ENCODE measurements around the gene KMT5B.

Gene KMT5B

DNA sequence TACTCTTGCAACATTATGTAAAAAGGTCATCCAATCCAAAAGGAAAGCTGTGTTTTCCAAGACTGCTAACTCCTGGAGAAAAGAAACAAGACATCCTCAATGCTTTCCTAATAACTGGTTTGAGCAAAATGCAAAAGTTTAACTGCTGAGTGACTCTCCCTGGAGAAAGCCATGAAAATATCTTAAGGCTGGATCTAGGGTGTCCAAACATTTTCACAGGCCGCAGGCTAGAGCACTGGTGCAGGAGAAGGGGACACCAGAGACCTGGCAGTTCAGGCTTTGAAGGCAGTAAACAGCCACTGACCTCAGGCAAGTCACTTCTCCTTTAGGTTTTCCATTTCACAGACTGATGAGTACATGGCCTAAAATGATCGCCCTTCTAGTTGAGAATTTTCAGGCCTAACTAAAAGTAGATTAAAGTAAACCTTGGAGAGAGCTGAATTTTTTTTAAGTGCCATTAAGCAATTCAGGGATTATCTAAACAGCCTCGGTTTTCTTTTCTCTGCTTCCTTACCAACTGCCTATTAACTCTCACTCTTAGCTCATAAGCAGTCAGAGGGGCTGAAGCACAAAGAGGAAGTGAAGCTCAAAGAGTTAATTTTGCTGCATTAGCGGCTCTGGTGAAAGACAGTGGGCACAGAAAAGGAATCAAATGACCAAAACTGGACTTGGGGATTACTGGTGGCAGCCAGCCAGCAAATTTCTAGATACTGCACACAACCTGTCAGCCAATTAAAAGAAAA lies 94.2 kb downstream of the KMT5B start:
- in situ Hi-C loops (cut with HindIII; ENCODE audit: low sequenced_read_pairs) = no loop called here
- TF ChIP-seq, protein P1, sequence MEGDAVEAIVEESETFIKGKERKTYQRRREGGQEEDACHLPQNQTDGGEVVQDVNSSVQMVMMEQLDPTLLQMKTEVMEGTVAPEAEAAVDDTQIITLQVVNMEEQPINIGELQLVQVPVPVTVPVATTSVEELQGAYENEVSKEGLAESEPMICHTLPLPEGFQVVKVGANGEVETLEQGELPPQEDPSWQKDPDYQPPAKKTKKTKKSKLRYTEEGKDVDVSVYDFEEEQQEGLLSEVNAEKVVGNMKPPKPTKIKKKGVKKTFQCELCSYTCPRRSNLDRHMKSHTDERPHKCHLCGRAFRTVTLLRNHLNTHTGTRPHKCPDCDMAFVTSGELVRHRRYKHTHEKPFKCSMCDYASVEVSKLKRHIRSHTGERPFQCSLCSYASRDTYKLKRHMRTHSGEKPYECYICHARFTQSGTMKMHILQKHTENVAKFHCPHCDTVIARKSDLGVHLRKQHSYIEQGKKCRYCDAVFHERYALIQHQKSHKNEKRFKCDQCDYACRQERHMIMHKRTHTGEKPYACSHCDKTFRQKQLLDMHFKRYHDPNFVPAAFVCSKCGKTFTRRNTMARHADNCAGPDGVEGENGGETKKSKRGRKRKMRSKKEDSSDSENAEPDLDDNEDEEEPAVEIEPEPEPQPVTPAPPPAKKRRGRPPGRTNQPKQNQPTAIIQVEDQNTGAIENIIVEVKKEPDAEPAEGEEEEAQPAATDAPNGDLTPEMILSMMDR (IDR thresholded peaks at IDR 0.05; ENCODE audit: low read depth, low read length) = no peak
- H3K4me3 ChIP-seq (ENCODE audit: low read depth, low read length) = no peak overlapping the region
- DNase-seq (ENCODE audit: low read depth, low spot score) = no peak

DNA sequence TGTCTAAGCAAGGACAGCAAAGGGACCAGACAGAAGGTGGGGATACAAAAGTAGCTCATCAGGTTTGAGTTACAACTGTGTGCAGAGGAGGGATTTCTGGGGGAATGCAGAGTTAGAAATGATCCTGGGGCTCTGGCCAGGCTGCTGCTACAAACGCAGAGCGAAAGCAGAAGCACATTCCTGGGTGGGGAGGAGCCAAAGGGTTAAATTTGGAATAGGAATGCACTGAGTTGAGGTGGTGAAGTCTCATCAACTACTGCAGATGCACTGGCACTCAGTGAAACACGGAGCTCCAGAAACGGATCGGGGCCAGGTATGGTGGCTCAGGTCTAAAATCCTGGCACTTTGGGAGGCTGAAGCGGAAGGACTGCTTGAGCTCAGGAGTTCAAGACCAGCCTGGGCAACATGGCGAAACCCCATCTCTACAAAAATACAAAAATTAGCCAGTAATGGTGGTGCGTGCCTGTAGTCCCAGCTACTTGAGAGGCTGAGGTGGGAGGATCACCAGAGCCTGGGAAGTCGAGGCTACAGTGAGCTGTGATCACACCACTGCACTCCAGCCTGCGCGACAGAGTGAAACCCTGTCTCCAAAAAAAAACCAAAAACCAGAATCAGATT lies 95.1 kb downstream of the KMT5B start:
- DNase-seq (ENCODE audit: low read depth, low spot score) = no peak
- TF ChIP-seq, protein P1 (IDR thresholded peaks at IDR 0.05; ENCODE audit: low read depth, low read length) = no peak
- H3K4me3 ChIP-seq (ENCODE audit: low read depth, low read length) = no peak overlapping the region
- in situ Hi-C loops (cut with HindIII; ENCODE audit: low sequenced_read_pairs) = no loop called here

DNA sequence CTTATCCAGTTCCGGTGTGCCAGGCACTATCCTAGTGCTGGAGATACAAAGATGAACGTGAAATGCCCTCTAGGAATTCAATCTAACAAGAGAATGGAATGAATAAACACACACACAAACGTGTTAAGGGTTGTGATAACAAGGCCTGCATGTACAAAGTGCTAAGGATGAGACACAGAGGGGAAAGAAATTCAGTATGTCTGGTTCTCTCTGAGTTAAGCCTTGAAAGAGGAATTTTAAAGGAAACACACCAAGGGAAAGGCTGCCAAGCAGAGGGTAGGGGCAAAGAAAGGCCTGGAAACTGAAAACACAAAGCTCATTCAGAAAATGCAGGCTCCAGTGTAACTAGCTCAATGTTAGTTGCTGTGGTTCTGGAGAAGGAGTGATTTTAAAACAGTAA lies 96.1 kb downstream of the KMT5B start:
- TF ChIP-seq, protein P1 (IDR thresholded peaks at IDR 0.05; ENCODE audit: low read depth, low read length) = no peak
- H3K4me3 ChIP-seq (ENCODE audit: low read depth, low read length) = no peak overlapping the region
- in situ Hi-C loops (cut with HindIII; ENCODE audit: low sequenced_read_pairs) = no loop called here
- DNase-seq (ENCODE audit: low read depth, low spot score) = no peak

DNA sequence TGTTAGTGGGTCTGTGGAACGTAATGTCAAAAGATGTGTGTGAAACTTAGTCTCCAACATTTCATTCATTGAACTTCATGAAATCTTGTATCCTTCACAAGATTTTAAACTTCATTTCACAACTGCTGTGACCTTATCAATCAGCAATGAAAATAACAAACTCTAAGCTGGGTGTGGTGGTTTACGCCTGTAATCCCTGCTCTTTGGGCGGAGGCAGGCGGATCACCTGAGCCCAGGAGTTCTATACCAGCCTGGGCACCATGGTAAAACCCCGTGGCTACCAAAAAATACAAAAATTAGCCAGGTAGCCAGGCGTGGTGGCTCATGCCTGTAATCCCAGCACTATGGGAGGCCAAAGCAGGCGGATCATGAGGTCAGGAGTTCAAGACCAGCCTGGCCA lies 97.0 kb downstream of the KMT5B start:
- in situ Hi-C loops (cut with HindIII; ENCODE audit: low sequenced_read_pairs) = no loop called here
- H3K4me3 ChIP-seq (ENCODE audit: low read depth, low read length) = no peak overlapping the region
- DNase-seq (ENCODE audit: low read depth, low spot score) = no peak
- TF ChIP-seq, protein P1 (IDR thresholded peaks at IDR 0.05; ENCODE audit: low read depth, low read length) = no peak

DNA sequence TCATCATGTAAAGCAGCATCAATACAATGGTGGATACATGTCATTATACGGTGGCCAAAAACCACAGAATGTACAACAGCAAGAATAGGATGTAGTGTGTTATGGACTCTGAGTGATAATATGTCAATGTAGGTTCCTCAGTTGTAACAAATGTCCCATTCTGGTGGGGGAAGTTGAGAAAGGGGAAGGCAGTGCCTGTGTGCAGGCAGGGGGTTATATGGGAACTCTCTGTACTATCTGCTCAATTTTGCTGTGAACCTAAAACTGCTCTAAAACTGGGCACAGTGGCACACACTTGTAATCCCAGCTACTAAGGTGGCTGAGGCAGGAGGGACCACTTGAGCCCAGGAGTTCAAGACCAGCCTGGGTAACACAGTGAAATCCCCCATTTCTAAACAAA lies 97.8 kb downstream of the KMT5B start:
- no peak for DNase-seq (ENCODE audit: low read depth, low spot score)
- in situ Hi-C loops (cut with HindIII; ENCODE audit: low sequenced_read_pairs) = no loop called here
- no peak overlapping the region for H3K4me3 ChIP-seq (ENCODE audit: low read depth, low read length)
- TF ChIP-seq, protein P1 (IDR thresholded peaks at IDR 0.05; ENCODE audit: low read depth, low read length) = no peak

DNA sequence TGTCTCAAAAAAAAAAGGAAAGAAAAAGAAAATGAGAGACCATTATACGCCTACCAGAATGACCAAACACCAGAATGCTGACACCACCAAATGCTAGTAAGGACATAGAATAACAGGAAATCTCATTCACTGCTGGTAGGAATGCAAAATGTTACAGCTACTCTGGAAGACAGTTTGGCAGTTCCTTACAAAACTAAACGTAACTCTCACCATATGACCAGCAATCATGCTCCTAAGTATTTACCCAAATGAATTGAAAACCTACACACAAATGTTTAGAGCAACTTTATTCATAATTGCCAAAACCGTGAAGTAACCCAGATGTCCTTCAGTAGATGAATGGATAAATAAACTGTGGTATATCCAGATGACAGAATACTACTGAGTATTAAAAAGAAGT lies 99.1 kb downstream of the KMT5B start:
- H3K4me3 ChIP-seq (ENCODE audit: low read depth, low read length) = no peak overlapping the region
- in situ Hi-C loops (cut with HindIII; ENCODE audit: low sequenced_read_pairs) = no loop called here
- no peak for DNase-seq (ENCODE audit: low read depth, low spot score)
- TF ChIP-seq, protein P1 (IDR thresholded peaks at IDR 0.05; ENCODE audit: low read depth, low read length) = no peak

Measured in astrocyte of the spinal cord (primary cell).